GM21367 (cell line): ENCODE measurements around the gene IFI30.
"Not testable (repeated sequence)": the region's sequence is repeated elsewhere in the genome, so short reads cannot be mapped to it uniquely, and the experiment has no call there.

Source experiments
- ATAC-seq: cut with Tn5 transposase; IDR thresholded peaks from one replicate; pipeline ENCODE4 v1.9.1; 2021; ENCODE audit not compliant: unreplicated experiment

Gene IFI30

DNA sequence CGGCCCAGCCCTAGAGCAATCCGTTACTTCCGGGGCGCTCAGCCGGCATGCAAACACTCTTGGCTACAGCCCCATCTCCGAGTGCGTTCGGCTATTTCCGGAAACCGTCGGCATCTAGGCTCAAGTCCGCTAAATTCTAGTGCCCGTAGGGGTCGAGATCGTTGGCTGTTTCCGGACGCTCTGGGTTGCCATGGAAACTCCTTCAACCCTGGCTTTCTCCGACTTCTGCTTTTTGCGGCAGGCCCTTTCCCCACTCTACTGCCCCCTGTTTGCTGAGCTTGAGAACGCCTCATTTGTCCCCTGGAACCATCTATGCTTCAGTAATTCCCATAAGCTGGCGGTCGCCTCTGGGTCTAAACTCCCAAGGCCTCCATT is 21.2 kb upstream of the IFI30 start:
- peak; percentile 54 for ATAC-seq

GRCh38 chr19:18152817-18153555 is 20.6 kb upstream of the IFI30 start, which contains the start of gene PIK3R2:
Gene PIK3R2 (plus strand): TSS chr19:18153163. CDS start chr19:18155880, 2,717 bp downstream.
- ATAC-seq = peak; percentile 69

DNA sequence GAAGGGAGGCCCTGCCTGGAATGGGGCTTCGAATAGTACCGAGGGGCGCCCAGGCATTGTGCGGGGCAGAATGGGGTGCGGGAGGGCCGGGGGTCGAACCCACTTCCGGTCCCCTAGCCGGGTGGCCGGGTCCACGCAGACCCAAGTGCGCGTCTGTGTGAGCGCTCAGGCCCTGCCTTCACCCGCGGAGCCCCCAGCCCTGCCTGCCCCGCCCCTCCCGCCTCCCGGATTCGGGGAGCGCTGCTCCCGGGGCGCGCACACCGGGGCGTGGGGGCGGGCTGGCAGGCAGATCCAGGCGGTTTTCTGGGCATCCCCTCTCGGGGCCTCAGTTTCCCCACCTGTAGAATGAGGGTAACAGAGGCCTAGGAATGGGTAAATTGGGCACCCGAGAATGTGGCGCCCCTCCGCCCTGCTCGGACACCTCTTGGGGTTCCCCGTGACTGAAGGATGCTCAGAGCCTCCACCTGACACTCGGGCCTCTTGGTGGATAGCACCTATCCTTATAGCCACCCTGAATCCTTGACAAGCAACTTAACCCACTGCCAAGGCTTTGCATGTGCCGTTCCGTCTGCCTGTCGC is 20.0 kb upstream of the IFI30 start:
- ATAC-seq = no peak

DNA sequence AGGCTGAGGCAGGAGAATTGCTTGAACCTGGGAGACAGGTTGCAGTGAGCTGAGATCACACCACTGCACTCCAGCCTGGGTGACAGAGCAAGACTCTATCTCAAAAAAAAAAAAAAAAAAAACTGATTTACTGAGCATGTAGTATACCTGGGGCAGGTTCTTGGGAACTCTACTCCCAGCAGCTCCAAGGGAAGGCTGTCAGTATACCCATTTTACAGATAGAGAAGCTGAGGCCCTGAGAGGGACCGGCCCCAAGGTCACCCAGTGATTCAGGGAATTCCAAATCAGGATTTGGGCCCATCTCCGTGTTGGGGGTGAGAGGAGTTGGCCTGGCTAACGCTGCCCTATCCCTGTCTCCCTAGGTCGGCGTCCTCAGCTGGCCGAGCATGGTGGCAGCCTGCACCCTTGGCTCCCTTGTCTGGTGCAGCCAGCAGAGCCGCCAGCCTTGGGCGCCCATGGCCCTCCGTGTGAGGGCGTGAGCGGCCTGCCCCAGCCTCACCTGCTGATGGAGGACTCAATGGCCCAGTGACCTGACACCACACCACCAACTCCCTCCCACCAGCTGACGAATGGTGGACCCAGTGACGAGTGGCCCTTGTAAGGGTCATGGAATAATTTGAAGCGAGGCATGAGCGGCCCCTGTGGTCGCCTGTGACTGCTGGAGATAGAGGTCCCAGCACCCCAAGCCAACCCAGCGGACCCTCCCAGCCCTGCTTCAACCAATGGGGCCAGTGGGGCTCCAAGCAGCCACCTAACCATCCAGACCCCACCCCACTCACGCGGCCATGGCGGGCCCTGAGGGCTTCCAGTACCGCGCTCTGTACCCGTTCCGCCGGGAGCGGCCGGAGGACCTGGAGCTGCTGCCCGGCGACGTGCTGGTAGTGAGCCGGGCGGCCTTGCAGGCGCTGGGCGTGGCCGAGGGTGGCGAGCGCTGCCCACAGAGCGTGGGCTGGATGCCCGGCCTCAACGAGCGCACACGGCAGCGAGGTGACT is 18.2 kb upstream of the IFI30 start:
- no peak for ATAC-seq

GRCh38 chr19:18156268-18156667 is 17.3 kb upstream of the IFI30 start:
- ATAC-seq = no peak

DNA sequence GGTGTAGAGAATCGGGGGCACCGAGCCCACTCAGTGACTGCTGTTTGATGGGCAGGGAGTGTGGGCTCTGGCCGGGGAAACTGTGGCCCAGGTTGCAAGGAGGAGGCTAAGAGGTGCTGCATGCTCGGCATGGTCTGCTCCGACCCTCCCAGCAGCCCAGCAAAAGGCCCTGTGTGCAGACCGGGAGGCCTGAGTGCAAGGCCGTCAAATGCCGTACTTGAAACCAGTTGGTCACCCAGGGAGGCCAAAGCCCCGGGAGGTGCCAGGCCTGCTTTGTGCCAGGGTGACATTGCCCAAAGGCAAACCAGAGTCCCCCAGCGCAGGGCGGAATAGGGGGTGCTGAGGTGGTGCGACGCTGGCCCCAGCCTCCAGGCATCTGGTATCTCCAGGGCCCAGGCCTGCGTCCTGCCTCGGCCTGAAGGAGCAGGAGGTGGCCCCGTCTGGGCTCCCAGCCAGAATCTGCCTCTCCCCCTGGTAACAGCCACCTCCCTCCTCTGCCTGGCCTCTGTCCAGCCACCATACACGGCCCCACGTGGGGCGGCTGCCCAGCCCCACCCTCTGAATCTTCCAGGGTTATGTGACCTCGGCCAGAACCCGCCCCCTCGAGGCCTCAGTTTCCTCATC is 16.7 kb upstream of the IFI30 start:
- no peak for ATAC-seq

GRCh38 chr19:18157465-18158063 is 16.0 kb upstream of the IFI30 start:
- ATAC-seq = no peak

- ATAC-seq = no peak
Observed at GRCh38 chr19:18158467-18158866, 15.1 kb upstream of the IFI30 start.

- ATAC-seq = not testable (repeated sequence)
Observed at GRCh38 chr19:18159059-18159616, 14.5 kb upstream of the IFI30 start.

DNA sequence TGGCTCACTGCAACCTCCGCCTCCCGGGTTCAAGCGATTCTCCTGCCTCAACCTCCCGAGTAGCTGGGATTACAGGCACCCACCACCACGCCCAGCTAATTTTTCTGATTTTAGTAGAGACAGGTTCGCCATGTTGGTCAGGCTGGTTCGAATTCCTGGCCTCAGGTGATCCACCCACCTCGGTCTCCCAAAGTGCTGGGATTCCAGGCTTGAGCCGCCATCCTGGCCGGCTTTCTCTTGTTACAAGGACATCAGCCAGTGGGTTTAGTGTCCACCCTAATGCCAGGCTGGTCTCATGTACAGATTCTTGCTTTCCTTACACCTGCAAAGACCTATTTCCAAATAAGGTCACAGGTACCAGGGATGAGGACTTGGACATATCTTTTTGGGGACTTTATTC is 13.8 kb upstream of the IFI30 start:
- no peak for ATAC-seq

GRCh38 chr19:18160493-18160970 is 13.1 kb upstream of the IFI30 start:
- ATAC-seq = no peak

DNA sequence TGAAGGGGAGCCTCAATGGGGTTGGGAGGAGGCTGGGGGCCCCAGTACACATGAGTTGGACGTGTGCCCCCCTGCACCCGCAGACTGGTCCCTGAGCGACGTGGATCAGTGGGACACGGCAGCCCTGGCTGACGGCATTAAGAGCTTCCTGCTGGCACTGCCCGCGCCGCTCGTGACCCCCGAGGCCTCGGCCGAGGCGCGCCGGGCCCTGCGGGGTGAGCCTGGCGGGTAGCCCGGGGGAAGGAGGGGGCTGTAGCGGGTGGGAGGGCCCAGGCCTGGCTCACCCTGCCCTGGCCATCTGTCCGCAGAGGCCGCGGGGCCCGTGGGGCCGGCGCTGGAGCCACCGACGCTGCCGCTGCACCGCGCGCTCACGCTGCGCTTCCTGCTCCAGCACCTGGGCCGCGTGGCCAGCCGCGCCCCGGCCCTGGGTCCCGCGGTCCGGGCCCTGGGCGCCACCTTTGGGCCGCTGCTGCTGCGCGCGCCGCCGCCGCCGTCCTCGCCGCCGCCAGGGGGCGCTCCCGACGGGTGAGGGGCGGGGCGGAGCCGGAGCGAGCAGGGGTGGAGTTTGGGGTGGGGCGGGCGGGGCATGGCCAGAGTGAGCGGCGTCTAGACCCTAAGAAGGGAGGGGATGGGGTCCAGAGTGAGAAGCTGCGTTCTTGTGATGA is 12.5 kb upstream of the IFI30 start:
- ATAC-seq = no peak

DNA sequence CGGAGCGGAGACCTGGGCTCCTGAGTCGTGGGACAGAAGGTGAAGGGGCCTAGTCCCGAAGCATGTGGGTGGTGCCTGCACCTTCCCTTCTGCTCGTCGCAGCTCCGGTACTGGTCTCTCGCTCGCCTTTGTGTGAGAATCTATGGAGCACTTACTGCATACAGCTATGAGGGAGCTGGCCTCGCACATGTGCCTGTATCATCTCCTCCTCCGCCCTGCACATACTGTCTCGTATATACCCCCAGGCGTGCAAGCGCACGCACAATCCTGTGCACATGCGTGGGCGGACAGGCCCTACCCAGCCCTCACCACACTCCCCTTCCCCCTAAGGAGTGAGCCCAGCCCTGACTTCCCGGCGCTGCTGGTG is 12.0 kb upstream of the IFI30 start:
- no peak for ATAC-seq

GRCh38 chr19:18164072-18164471 is 9.5 kb upstream of the IFI30 start:
- no peak for ATAC-seq

DNA sequence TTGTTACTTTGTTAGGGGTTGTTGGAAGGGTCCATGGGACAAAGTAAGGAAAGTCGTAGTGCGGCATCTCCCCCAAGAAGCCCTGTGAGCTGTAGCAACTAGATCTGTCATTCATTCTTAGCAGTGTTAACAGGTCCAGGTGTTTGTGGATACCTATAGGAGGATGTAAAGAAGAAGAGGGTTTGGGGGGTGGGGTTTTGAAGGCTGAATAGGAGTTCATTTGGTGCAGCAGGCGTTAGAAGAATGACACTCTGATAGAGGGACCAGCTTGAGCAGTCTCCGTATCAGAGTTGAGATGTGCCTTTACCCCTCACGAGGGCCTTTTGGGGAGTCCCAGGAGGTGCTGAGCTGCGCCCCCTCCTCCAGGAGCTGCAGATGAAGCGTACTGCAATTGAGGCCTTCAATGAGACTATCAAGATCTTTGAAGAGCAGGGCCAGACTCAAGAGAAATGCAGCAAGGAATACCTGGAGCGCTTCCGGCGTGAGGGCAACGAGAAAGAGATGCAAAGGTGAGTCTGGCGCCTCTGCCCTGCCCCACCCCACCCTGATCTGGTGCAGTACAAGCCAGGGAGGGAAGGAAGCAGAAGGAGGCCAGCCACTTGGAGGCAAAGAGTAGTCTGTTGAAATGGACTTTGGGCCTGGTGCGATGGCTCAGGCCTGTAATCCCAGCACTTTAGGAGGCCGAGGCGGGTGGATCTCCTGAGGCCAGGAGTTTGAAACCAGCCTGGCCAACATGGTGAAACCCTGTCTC is 7.6 kb upstream of the IFI30 start:
- no peak for ATAC-seq

DNA sequence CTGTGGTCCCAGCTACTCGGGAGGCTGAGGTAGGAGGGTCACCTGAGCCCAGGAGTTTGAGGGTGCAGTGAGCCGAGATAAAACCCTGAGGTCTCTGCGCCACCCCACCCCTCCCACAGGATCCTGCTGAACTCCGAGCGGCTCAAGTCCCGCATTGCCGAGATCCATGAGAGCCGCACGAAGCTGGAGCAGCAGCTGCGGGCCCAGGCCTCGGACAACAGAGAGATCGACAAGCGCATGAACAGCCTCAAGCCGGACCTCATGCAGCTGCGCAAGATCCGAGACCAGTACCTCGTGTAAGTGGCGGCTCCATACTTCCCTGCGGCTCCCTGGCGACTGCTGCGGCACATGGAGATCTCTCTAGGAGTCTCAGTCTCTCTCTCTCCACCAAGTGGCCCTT is 6.6 kb upstream of the IFI30 start:
- no peak for ATAC-seq

- no peak for ATAC-seq
Observed at GRCh38 chr19:18167975-18168645, 5.5 kb upstream of the IFI30 start.

DNA sequence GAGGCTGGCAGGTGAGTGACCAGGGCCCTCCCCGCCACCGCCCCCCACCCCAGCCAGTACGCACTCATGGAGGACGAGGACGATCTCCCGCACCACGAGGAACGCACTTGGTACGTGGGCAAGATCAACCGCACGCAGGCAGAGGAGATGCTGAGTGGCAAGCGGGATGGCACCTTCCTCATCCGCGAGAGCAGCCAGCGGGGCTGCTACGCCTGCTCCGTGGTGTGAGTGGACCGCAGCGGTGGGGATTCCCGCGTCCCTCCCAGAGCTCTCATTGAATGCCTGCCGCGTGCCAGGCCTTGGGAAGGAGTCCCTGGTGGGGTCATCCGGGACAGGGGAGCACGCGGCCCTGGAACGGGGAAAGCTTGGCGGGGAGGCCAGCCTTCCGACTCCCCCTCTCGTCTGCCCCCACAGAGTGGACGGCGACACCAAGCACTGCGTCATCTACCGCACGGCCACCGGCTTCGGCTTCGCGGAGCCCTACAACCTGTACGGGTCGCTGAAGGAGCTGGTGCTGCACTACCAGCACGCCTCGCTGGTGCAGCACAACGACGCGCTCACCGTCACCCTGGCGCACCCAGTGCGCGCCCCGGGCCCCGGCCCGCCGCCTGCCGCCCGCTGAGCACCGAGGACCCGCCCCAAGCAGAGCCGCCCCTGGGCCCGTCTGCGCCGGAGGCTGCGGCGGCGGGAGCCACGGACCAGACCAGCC is 4.8 kb upstream of the IFI30 start:
- no peak for ATAC-seq
